Mesendoderm (in vitro differentiated cells): Measurements from ENCODE around the gene MIS12.

Experiments
- DNase-seq: peaks from one replicate; pipeline ENCODE4 v3.0.0; 2013
- H2AK5ac ChIP-seq: 2 replicates; pipeline ENCODE4 v1.6.1; 2013; ENCODE audit warnings: low read length, inconsistent platforms
- H2BK120ac ChIP-seq: 2 replicates; pipeline ENCODE4 v1.6.1; 2013; ENCODE audit warnings: low read depth, mild to moderate bottlenecking, low read length, moderate library complexity, mixed read lengths
- H2BK15ac ChIP-seq: replicated peaks from 2 replicates; pipeline ENCODE4 v1.6.1; 2013; ENCODE audit warnings: low read depth, mild to moderate bottlenecking, moderate library complexity
- H2BK5ac ChIP-seq: 2 replicates; pipeline ENCODE4 v1.6.1; 2013; ENCODE audit warnings: low read length, inconsistent platforms
- H3K18ac ChIP-seq: 2 replicates; pipeline ENCODE4 v1.6.1; 2013; ENCODE audit warnings: mild to moderate bottlenecking, low read length, mixed read lengths
- H3K23ac ChIP-seq: one replicate; pipeline ENCODE4 v1.6.1; 2013; ENCODE audit warnings: low read length
- H3K27ac ChIP-seq: 2 replicates; pipeline ENCODE4 v1.5.1; 2013; ENCODE audit warnings: low read depth, mild to moderate bottlenecking, inconsistent platforms, low read length, moderate library complexity
- H3K27me3 ChIP-seq: 2 replicates; pipeline ENCODE4 v1.6.1; 2013; ENCODE audit warnings: low read length, control low read depth, mild to moderate bottlenecking, inconsistent platforms; ENCODE audit not compliant: insufficient read depth, poor library complexity
- H3K36me3 ChIP-seq: 2 replicates; pipeline ENCODE4 v1.6.1; 2013; ENCODE audit warnings: low read length, inconsistent platforms; ENCODE audit not compliant: control insufficient read depth, insufficient read depth
- H3K4ac ChIP-seq: one replicate; pipeline ENCODE4 v1.6.1; 2013; ENCODE audit warnings: low read depth, mild to moderate bottlenecking, low read length, moderate library complexity
- H3K4me1 ChIP-seq: 2 replicates; pipeline ENCODE4 v1.6.1; 2013; ENCODE audit warnings: low read depth, low read length, inconsistent platforms; ENCODE audit not compliant: control insufficient read depth
- H3K4me2 ChIP-seq: 2 replicates; pipeline ENCODE4 v1.6.1; 2013; ENCODE audit warnings: low read length
- H3K4me3 ChIP-seq: 2 replicates; pipeline ENCODE4 v1.5.1; 2013; ENCODE audit warnings: mild to moderate bottlenecking, low read length
- H3K56ac ChIP-seq: one replicate; pipeline ENCODE4 v1.6.1; 2013; ENCODE audit warnings: low read length
- H3K79me1 ChIP-seq: 2 replicates; pipeline ENCODE4 v1.6.1; 2013; ENCODE audit warnings: low read length, inconsistent platforms
- H3K79me2 ChIP-seq: 2 replicates; pipeline ENCODE4 v1.6.1; 2013; ENCODE audit warnings: mild to moderate bottlenecking, low read length; ENCODE audit not compliant: control insufficient read depth, insufficient read depth
- H3K9ac ChIP-seq: 2 replicates; pipeline ENCODE4 v1.6.1; 2013; ENCODE audit warnings: low read length, inconsistent platforms
- H4K5ac ChIP-seq: one replicate; pipeline ENCODE4 v1.6.1; 2013; ENCODE audit warnings: low read length
- H4K8ac ChIP-seq: one replicate; pipeline ENCODE4 v1.6.1; 2013; ENCODE audit warnings: low read depth, mild to moderate bottlenecking, control low read depth, low read length, moderate library complexity
- WGBS: extraction: QIAGEN DNeasy Blood & Tissue Kit; methylation state at CpG from one replicate; pipeline ENCODE4 v1.1.7; 2013; ENCODE audit warnings: low lambda C conversion rate, missing lambda C conversion rate; ENCODE audit not compliant: insufficient coverage; ENCODE audit errors: extremely low coverage; 5-methylcytosine and 5-hydroxymethylcytosine counted together

MIS12 gene

GRCh38 chr17:5522476-5522875 lies 36.1 kb downstream of the MIS12 start:
- H3K56ac ChIP-seq, result no peak overlapping the region
- H2AK5ac ChIP-seq, result no peak overlapping the region
- H3K27ac ChIP-seq, result no peak overlapping the region
- no peak overlapping the region for H3K4ac ChIP-seq
- H3K36me3 ChIP-seq, result no peaks in the 10 kb centered on the region
- H3K27me3 ChIP-seq, result no peaks in the 10 kb centered on the region
- H3K79me2 ChIP-seq, result no peaks in the 10 kb centered on the region
- no peaks in the 10 kb centered on the region for H3K79me1 ChIP-seq
- no peak overlapping the region for H4K5ac ChIP-seq
- H2BK15ac ChIP-seq, result no peak overlapping the region
- H3K4me1 ChIP-seq, result no peaks in the 10 kb centered on the region
- no peak overlapping the region for H2BK5ac ChIP-seq
- no peak overlapping the region for H3K4me2 ChIP-seq
- DNase-seq, result peak; percentile 26
- no peak overlapping the region for H3K18ac ChIP-seq
- no peak overlapping the region for H2BK120ac ChIP-seq
- H4K8ac ChIP-seq, result no peak overlapping the region
- H3K9ac ChIP-seq, result no peak overlapping the region
- no CpG with 5 or more reads among the region's 1 CpG for WGBS
- no peak overlapping the region for H3K4me3 ChIP-seq
- H3K23ac ChIP-seq, result no peak overlapping the region

DNA sequence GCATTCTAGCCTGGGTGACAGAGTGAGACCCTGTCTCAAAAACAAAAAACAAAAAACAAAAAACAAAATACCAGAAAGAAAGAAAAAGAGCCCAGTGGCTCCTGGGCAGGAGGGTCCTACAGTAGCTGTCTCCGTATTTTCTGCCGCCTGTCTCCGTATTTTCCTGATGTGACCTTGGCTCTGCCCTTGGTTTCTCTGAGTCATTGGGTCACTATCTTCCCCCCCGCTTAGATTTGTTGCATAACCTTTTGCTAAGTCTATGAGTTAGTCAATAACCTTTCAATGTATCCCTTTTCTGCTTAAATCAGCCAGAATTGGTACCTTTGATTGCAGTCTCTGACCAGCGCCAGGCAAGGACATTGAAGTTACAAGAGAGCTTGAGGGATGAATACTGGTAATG lies 36.9 kb downstream of the MIS12 start:
- Histone ChIP-seq H2BK5ac (no peak overlapping the region), H3K56ac (no peak overlapping the region), H3K4me2 (no peak overlapping the region), H3K4me3 (no peak overlapping the region), H3K23ac (no peak overlapping the region), H3K18ac (no peak overlapping the region), H3K36me3 (no peaks in the 10 kb centered on the region), H3K9ac (no peak overlapping the region), H2BK15ac (no peak overlapping the region), H3K4ac (no peak overlapping the region), H4K5ac (no peak overlapping the region), H3K4me1 (no peaks in the 10 kb centered on the region), H3K27ac (no peak overlapping the region), H4K8ac (no peak overlapping the region), H3K79me1 (no peaks in the 10 kb centered on the region), H2AK5ac (no peak overlapping the region), H2BK120ac (no peak overlapping the region), H3K79me2 (no peaks in the 10 kb centered on the region), H3K27me3 (no peaks in the 10 kb centered on the region)
- no peak for DNase-seq
- WGBS, result no CpG with 5 or more reads among the region's 5 CpGs

GRCh38 chr17:5526821-5527598 lies 40.6 kb downstream of the MIS12 start:
- no CpG with 5 or more reads among the region's 14 CpGs for WGBS
- Histone ChIP-seq H3K27ac (no peak overlapping the region), H3K18ac (no peak overlapping the region), H2BK5ac (no peak overlapping the region), H3K79me1 (no peaks in the 10 kb centered on the region), H3K27me3 (no peaks in the 10 kb centered on the region), H3K56ac (no peak overlapping the region), H4K5ac (no peak overlapping the region), H2BK120ac (no peak overlapping the region), H3K9ac (no peak overlapping the region), H3K36me3 (no peaks in the 10 kb centered on the region), H2BK15ac (no peak overlapping the region), H3K4me2 (no peak overlapping the region), H3K23ac (no peak overlapping the region), H4K8ac (no peak overlapping the region), H3K4me3 (no peak overlapping the region), H3K4me1 (no peaks in the 10 kb centered on the region), H3K79me2 (no peaks in the 10 kb centered on the region), H3K4ac (no peak overlapping the region), H2AK5ac (no peak overlapping the region)
- DNase-seq, result peak; percentile 20

DNA sequence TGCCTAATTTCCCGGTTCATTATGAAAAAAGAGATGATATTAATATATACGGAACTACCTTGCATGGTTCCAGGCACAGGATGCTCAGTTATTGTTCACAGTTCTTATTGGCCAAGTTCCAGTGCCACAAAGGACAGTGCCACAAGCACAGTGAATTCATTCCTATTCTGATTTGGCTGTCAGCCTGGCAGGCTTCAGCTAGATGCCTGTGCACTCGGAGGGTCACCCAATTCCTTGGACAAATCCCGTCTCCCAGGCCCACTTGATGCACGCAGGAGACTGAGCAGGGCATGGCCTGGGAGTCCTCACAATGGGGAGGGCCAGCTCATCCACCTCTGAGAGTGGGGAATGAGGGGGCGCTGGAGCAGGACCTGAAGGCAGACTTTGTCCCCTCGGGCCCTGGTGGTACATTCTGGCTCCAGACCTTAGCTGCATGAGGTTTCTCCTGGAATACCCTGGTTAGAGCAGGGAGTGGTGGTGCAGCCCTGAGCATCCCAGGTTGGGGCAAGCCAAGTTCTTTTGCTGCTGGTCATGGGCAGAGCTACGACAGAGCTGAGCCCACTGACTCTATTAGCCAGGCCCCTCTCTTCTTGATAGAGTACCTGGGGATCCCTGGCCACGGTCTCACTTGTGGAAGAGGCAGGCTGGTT lies 41.4 kb downstream of the MIS12 start:
- Histone ChIP-seq H3K23ac (no peak overlapping the region), H2BK120ac (no peak overlapping the region), H3K56ac (no peak overlapping the region), H3K18ac (no peak overlapping the region), H3K9ac (no peak overlapping the region), H3K79me1 (no peaks in the 10 kb centered on the region), H3K27ac (no peak overlapping the region), H3K36me3 (no peaks in the 10 kb centered on the region), H3K27me3 (no peaks in the 10 kb centered on the region), H4K5ac (no peak overlapping the region), H2BK15ac (no peak overlapping the region), H3K4me3 (no peak overlapping the region), H3K4ac (no peak overlapping the region), H3K4me1 (no peaks in the 10 kb centered on the region), H3K79me2 (no peaks in the 10 kb centered on the region), H2BK5ac (no peak overlapping the region), H4K8ac (no peak overlapping the region), H2AK5ac (no peak overlapping the region), H3K4me2 (no peak overlapping the region)
- no CpG with 5 or more reads among the region's 9 CpGs for WGBS
- no peak for DNase-seq

DNA sequence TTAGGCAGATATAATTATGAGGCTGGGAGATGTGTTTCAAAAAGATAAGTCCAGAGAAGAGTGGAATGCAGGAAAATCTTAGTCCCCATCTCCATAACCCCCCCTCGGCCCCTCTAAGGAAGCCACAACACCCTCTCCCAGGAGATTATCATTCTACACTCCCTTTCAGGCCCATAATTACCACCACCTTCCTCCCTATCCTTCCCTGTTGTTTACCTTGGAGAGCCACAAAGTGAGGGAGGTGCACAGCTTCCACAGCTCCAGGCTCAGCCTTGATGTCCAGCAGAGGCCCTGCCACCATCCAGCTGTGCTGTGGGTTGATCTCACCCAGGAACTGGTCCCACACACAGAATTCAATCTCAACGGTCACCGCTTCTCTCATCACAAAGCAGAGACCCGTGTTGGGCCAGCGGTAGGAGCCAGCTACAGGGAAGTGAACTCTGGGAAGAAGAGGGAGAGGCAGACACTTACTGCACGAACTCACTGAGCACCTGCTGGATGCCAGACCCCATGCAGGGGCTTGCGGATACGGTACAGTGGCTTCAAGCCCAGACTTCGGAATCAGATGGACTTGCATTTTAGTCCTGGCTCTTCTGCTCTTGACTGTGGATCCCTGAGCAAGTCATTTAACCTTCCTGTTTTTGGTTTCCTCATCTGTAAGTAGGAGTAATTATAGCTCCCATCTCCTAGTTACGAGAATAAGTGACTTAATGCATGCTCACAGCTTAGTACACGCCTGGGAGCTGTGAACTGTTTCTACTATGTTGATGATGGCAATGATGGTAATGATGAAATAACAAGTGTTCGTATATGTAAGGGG lies 44.1 kb downstream of the MIS12 start:
- Histone ChIP-seq H3K18ac (no peak overlapping the region), H2BK120ac (no peak overlapping the region), H4K5ac (no peak overlapping the region), H3K9ac (no peak overlapping the region), H3K4me3 (no peak overlapping the region), H3K4ac (no peak overlapping the region), H3K79me2 (no peaks in the 10 kb centered on the region), H2BK15ac (no peak overlapping the region), H3K79me1 (no peaks in the 10 kb centered on the region), H3K23ac (no peak overlapping the region), H3K56ac (no peak overlapping the region), H2BK5ac (no peak overlapping the region), H3K4me2 (no peak overlapping the region), H3K27ac (no peak overlapping the region), H4K8ac (no peak overlapping the region), H3K36me3 (no peaks in the 10 kb centered on the region), H3K4me1 (no peaks in the 10 kb centered on the region), H2AK5ac (no peak overlapping the region), H3K27me3 (no peaks in the 10 kb centered on the region)
- no CpG with 5 or more reads among the region's 12 CpGs for WGBS
- no peak for DNase-seq
